ENCODE measurements around the gene L1CAM.

DNA sequence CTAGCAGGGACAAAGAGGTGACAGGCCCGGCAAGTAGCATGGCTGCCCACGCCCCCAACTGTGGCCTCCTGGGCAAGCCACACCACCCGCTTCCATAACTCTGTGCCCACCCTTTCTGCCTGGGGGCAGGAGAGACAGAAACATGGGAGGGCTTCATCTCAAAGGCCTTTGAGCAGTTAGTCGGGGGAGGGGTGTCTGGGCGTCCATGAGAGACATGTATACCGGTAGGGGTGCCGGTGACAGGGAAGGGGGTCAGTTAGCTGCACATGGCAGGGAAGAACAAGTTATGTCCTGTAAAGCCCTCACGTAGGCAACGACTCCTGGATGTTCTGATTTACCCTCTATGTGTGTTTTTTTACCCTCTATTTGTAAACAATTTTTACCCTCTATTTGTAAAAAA is 64.9 kb downstream of the L1CAM start:
- TF ChIP-seq EZH2phosphoT487 (IDR thresholded peaks at IDR 0.05; ENCODE audit: borderline replicate concordance, low read depth, low read length) = no peak
- TF ChIP-seq, protein P1, sequence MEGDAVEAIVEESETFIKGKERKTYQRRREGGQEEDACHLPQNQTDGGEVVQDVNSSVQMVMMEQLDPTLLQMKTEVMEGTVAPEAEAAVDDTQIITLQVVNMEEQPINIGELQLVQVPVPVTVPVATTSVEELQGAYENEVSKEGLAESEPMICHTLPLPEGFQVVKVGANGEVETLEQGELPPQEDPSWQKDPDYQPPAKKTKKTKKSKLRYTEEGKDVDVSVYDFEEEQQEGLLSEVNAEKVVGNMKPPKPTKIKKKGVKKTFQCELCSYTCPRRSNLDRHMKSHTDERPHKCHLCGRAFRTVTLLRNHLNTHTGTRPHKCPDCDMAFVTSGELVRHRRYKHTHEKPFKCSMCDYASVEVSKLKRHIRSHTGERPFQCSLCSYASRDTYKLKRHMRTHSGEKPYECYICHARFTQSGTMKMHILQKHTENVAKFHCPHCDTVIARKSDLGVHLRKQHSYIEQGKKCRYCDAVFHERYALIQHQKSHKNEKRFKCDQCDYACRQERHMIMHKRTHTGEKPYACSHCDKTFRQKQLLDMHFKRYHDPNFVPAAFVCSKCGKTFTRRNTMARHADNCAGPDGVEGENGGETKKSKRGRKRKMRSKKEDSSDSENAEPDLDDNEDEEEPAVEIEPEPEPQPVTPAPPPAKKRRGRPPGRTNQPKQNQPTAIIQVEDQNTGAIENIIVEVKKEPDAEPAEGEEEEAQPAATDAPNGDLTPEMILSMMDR (conservative IDR thresholded peaks at IDR 0.05; ENCODE audit: low read length) = no peak
